Mesothelial cell of epicardium (in vitro differentiated cells): ENCODE results near the gene KIAA2012. TPM values are rescaled to one million over a fixed set of nuclear protein-coding genes. Genes with fewer than 3 reads are reported as not detected.

Experiments
- DNase-seq, 2 experiments: peaks; one replicate each; pipeline ENCODE4 v3.0.0; 2021; ENCODE audit warnings: low spot score in 2 of 2; ENCODE audit not compliant: unreplicated experiment in 2 of 2
- H3K27ac Mint-ChIP-seq: 2 replicates; pipeline ENCODE4 v1.8.0; 2021; ENCODE audit warnings: mixed read lengths
- H3K27me3 Mint-ChIP-seq: 2 replicates; pipeline ENCODE4 v1.8.0; 2021; ENCODE audit warnings: low read depth, mixed read lengths
- H3K36me3 Mint-ChIP-seq: 2 replicates; pipeline ENCODE4 v1.8.0; 2021; ENCODE audit warnings: mixed read lengths
- H3K4me1 Mint-ChIP-seq: 2 replicates; pipeline ENCODE4 v1.8.0; 2021; ENCODE audit warnings: mixed read lengths
- H3K4me3 Mint-ChIP-seq: 2 replicates; pipeline ENCODE4 v1.8.0; 2021; ENCODE audit warnings: mild to moderate bottlenecking, moderate library complexity, mixed read lengths
- H3K9me3 Mint-ChIP-seq: 2 replicates; pipeline ENCODE4 v1.8.0; 2021; ENCODE audit warnings: mixed read lengths
- CTCF ChIP-seq: fragments of 200-600 bp; sonication (generic); IDR thresholded peaks from one replicate; pipeline ENCODE4 v1.5.0; 2021; ENCODE audit warnings: antibody characterized with exemption; ENCODE audit not compliant: unreplicated experiment
- total RNA-seq: library from RNA; stranded (reverse); gene quantifications from 3 replicates; pipeline ENCODE4 v1.2.1, GENCODE V29; 2021

The KIAA2012 gene
- total RNA-seq, 1 donor from 2014 or later, result 0.45 TPM

GRCh38 chr2:202102425-202103000, 29.5 kb downstream of the KIAA2012 start:
- H3K9me3 Mint-ChIP-seq, result no peaks in the 10 kb centered on the region
- no peaks in the 10 kb centered on the region for H3K36me3 Mint-ChIP-seq
- peak overlapping the region; percentile 57 for H3K27ac Mint-ChIP-seq
- no peak for TF ChIP-seq CTCF
- H3K4me3 Mint-ChIP-seq, result no peak overlapping the region
- H3K4me1 Mint-ChIP-seq, result peaks cover 25% of the 10 kb centered on the region
- no peak for DNase-seq
- no peaks in the 10 kb centered on the region for H3K27me3 Mint-ChIP-seq

GRCh38 chr2:202104286-202104870, 31.3 kb downstream of the KIAA2012 start:
- Mint-ChIP-seq H3K27me3 (no peaks in the 10 kb centered on the region), H3K9me3 (no peaks in the 10 kb centered on the region), H3K4me3 (no peak overlapping the region), H3K27ac (no peak overlapping the region), H3K36me3 (no peaks in the 10 kb centered on the region), H3K4me1 (peaks cover 34% of the 10 kb centered on the region)
- DNase-seq, result no peak
- TF ChIP-seq CTCF, result peak; percentile 14

GRCh38 chr2:202105025-202105424, 32.0 kb downstream of the KIAA2012 start:
- no peak for TF ChIP-seq CTCF
- Mint-ChIP-seq H3K36me3 (no peaks in the 10 kb centered on the region), H3K27ac (no peak overlapping the region), H3K27me3 (no peaks in the 10 kb centered on the region), H3K9me3 (no peaks in the 10 kb centered on the region), H3K4me1 (peaks cover 40% of the 10 kb centered on the region), H3K4me3 (no peak overlapping the region)
- no peak for DNase-seq

- Mint-ChIP-seq H3K4me3 (no peak overlapping the region), H3K9me3 (no peaks in the 10 kb centered on the region), H3K4me1 (peaks cover 23% of the 10 kb centered on the region), H3K36me3 (no peaks in the 10 kb centered on the region), H3K27ac (no peak overlapping the region), H3K27me3 (no peaks in the 10 kb centered on the region)
- TF ChIP-seq CTCF, result no peak
- no peak for DNase-seq
Observed at GRCh38 chr2:202108345-202108744, 35.3 kb downstream of the KIAA2012 start.

GRCh38 chr2:202109139-202109736, 36.2 kb downstream of the KIAA2012 start:
- DNase-seq, result no peak
- Mint-ChIP-seq H3K9me3 (no peaks in the 10 kb centered on the region), H3K4me3 (no peak overlapping the region), H3K4me1 (peaks cover 23% of the 10 kb centered on the region), H3K36me3 (no peaks in the 10 kb centered on the region), H3K27me3 (no peaks in the 10 kb centered on the region), H3K27ac (peak overlapping the region; percentile 50)
- TF ChIP-seq CTCF, result no peak
